HepG2 (cell line): ENCODE measurements around the gene RCAN2. TPM values are rescaled to one million over a fixed set of nuclear protein-coding genes. Genes with fewer than 3 reads are reported as not detected.

Source experiments
- ATAC-seq: fragments of 200-7000 bp; cut with Tn5 transposase; 3 replicates; pipeline ENCODE4 v1.9.1; 2020; ENCODE audit warnings: mild to moderate bottlenecking, moderate library complexity
- BruUV-seq: library from RNA; stranded (reverse); fragments of 400-500 nt; replicated peaks from 2 replicates; lab custom pipeline; 2021; lab: Mats Ljungman, UMichigan
- CTCF ChIA-PET: fragments of 300-600 bp; formaldehyde crosslinking; extraction: SDS; loops from one replicate; lab custom pipeline; 2021; ENCODE audit warnings: low total read pairs, inconsistent platforms, low intra/inter-chr PET ratio; lab: Yijun Ruan, JAX
- POLR2A ChIA-PET: fragments of 350-600 bp; sonication (Branson Sonifier 250); formaldehyde crosslinking; loops from one replicate; lab custom pipeline; 2020; ENCODE audit warnings: antibody characterized with exemption, inconsistent platforms; lab: Yijun Ruan, JAX
- DNase-seq: peaks from one replicate; pipeline ENCODE4 v3.0.0-alpha.2; 2015; ENCODE audit warnings: low spot score
- FAIRE-seq: peaks from 3 replicates; lab custom pipeline; 2011; peaks lifted over from hg19 to GRCh38; lab: Jason Lieb, UNC
- H2AFZ ChIP-seq: one replicate; pipeline ENCODE4 v1.6.1; 2011; ENCODE audit warnings: low read length, inconsistent platforms
- H3K27ac ChIP-seq: fragments of 300-600 bp; 3 replicates; pipeline ENCODE4 v1.8.0; 2011; ENCODE audit warnings: mixed run types, mild to moderate bottlenecking, mixed read lengths, low read length, inconsistent platforms; ENCODE audit not compliant: insufficient read depth; ENCODE audit errors: extremely low read length
- H3K27me3 ChIP-seq, 2 experiments: fragments of 200-600 bp in 1 of 2; 2 replicates in 1 of 2; 3 replicates in 1 of 2; pipeline versions ENCODE4 v1.6.0 to v1.8.0; 2011; ENCODE audit warnings: low read length in 2 of 2, mild to moderate bottlenecking in 2 of 2, moderate library complexity in 2 of 2, inconsistent platforms in 1 of 2; ENCODE audit not compliant: insufficient read depth in 2 of 2, control insufficient read depth in 1 of 2
- H3K36me3 ChIP-seq, 2 experiments: fragments of 200-600 bp in 1 of 2; replicated peaks in 1 of 2; 2 replicates in 1 of 2; 3 replicates in 1 of 2; pipeline versions ENCODE4 v1.5.1 to v1.8.0; 2011; ENCODE audit warnings: low read length in 2 of 2, inconsistent platforms in 1 of 2; ENCODE audit not compliant: insufficient read depth in 2 of 2, control insufficient read depth in 1 of 2
- H3K4me1 ChIP-seq: 2 replicates; pipeline ENCODE4 v1.5.1; 2012; ENCODE audit warnings: low read length, inconsistent platforms; ENCODE audit not compliant: insufficient read depth
- H3K4me2 ChIP-seq: 2 replicates; pipeline ENCODE4 v1.6.0; 2011; ENCODE audit warnings: low read depth, low read length, inconsistent platforms
- H3K4me3 ChIP-seq, 3 experiments: fragments of 200-600 bp in 1 of 3; sonication (generic), shearing (Covaris generic) in 1 of 3; replicated peaks in 1 of 3; 2 replicates each; pipeline ENCODE4 v1.5.1; 2011 to 2016; ENCODE audit warnings: low read length in 3 of 3, inconsistent platforms in 2 of 3, low read depth in 2 of 3, mild to moderate bottlenecking in 2 of 3, control low read depth in 1 of 3, mixed read lengths in 1 of 3; ENCODE audit not compliant: insufficient read depth in 1 of 3
- H3K79me2 ChIP-seq: one replicate; pipeline ENCODE4 v1.6.1; 2011; ENCODE audit warnings: low read length, inconsistent platforms; ENCODE audit not compliant: insufficient read depth
- H3K9ac ChIP-seq: 2 replicates; pipeline ENCODE4 v1.6.0; 2011; ENCODE audit warnings: mild to moderate bottlenecking, low read depth, low read length, inconsistent platforms; ENCODE audit not compliant: insufficient read depth
- H3K9me3 ChIP-seq: 2 replicates; pipeline ENCODE4 v1.5.1; 2012; ENCODE audit warnings: mild to moderate bottlenecking, low read length
- H4K20me1 ChIP-seq: 2 replicates; pipeline ENCODE4 v1.6.0; 2011; ENCODE audit warnings: inconsistent platforms, mild to moderate bottlenecking, low read length, moderate library complexity; ENCODE audit not compliant: insufficient read depth
- AHR ChIP-seq: IDR thresholded peaks from 2 replicates; pipeline ENCODE4 v1.6.1; 2018; ENCODE audit warnings: missing genetic modification reagents, missing compliant biosample characterization
- HNRNPLL ChIP-seq: fragments of 200-400 bp; formaldehyde crosslinking; IDR thresholded peaks from 2 replicates; pipeline ENCODE4 v1.6.1; 2017; ENCODE audit warnings: mild to moderate bottlenecking, low read depth, low read length; ENCODE audit not compliant: poor library complexity, severe bottlenecking
- KLF13 ChIP-seq: sonication (generic); formaldehyde crosslinking; IDR thresholded peaks from 2 replicates; pipeline ENCODE4 v1.4.0; 2020; ENCODE audit warnings: mild to moderate bottlenecking, missing genetic modification reagents
- MAF1 ChIP-seq: sonication (generic); formaldehyde crosslinking; IDR thresholded peaks from 2 replicates; pipeline ENCODE4 v1.5.0; 2020; ENCODE audit warnings: missing genetic modification reagents, borderline replicate concordance
- ZBTB3 ChIP-seq: sonication (generic); formaldehyde crosslinking; IDR thresholded peaks from 2 replicates; pipeline ENCODE4 v1.4.0; 2020; ENCODE audit warnings: low read depth, mild to moderate bottlenecking, moderate library complexity, missing genetic modification reagents, borderline replicate concordance
- ZNF207 ChIP-seq: fragments of 450-650 bp; IDR thresholded peaks from 2 replicates; pipeline ENCODE4 v1.6.1; 2016; ENCODE audit warnings: antibody characterized with exemption, borderline replicate concordance
- ZNF572 ChIP-seq: sonication (generic); formaldehyde crosslinking; IDR thresholded peaks from 2 replicates; pipeline ENCODE4 v1.5.1; 2020; ENCODE audit warnings: mild to moderate bottlenecking, missing genetic modification reagents
- ZNF674 ChIP-seq: sonication (generic); formaldehyde crosslinking; IDR thresholded peaks from 2 replicates; pipeline ENCODE4 v1.5.0; 2020; ENCODE audit warnings: low read depth, mild to moderate bottlenecking, missing genetic modification reagents
- ZNF687 ChIP-seq: sonication (generic); formaldehyde crosslinking; IDR thresholded peaks from 2 replicates; pipeline ENCODE4 v1.5.1; 2020; ENCODE audit warnings: mild to moderate bottlenecking, missing genetic modification reagents, moderate library complexity
- ZNF788 ChIP-seq: sonication (generic); formaldehyde crosslinking; IDR thresholded peaks from 2 replicates; pipeline ENCODE4 v1.5.0; 2020; ENCODE audit warnings: mild to moderate bottlenecking, missing genetic modification reagents, borderline replicate concordance
- WGBS: methylation state at CpG from one replicate; pipeline ENCODE4 v1.1.6; 2017; ENCODE audit warnings: low lambda C conversion rate; 5-methylcytosine and 5-hydroxymethylcytosine counted together
- in situ Hi-C: cut with HindIII; loops from 2 replicates; pipeline ENCODE4 v1.10.0; 2017; ENCODE audit warnings: low pct_unique_long_range_greater_than_20kb; ENCODE audit not compliant: extremely low pct_ligation_motif_present
- intact Hi-C: fragments of 100-400 bp; cut with micrococcal nuclease; formaldehyde crosslinking; loops from one replicate; pipeline ENCODE4 v1.10.0; 2022; ENCODE audit not compliant: unreplicated experiment
- polyA plus RNA-seq, 8 experiments: library from polyadenylated mRNA; depleted of rRNA in 3 of 8; stranded (reverse) in 7 of 8; unstranded in 1 of 8; fragments of >200 nt; fragmentation: Illumina TruSeq in 4 of 8; extraction: Trizol in 4 of 8; gene quantifications; 2 replicates each; pipeline versions ENCODE4 v1.2.1 to v1.2.3, GENCODE V29; 2011 to 2016; ENCODE audit warnings: low read depth in 4 of 8, missing spikeins in 1 of 8, mixed read lengths in 1 of 8; ENCODE audit not compliant: insufficient read depth in 1 of 8
- total RNA-seq, 5 experiments: library from RNA; depleted of rRNA; stranded (reverse); fragments of >200 nt; fragmentation: Illumina TruSeq; extraction: Trizol; gene quantifications; 2 replicates each; pipeline ENCODE4 v1.2.3, GENCODE V29; 2016; ENCODE audit warnings: low read depth in 1 of 5
- TF ChIP-seq, protein P1 (sequence below): sonication (generic); formaldehyde crosslinking; IDR thresholded peaks from 2 replicates; pipeline ENCODE4 v1.4.0; 2020; ENCODE audit warnings: missing genetic modification reagents, mild to moderate bottlenecking, borderline replicate concordance

Gene RCAN2
- total and polyA plus RNA-seq, 2 of the 13 experiments (the other 11 are each of a cell fraction or from before 2014, with no cell fraction given), result not detected

- no peaks in the 10 kb centered on the region for H3K9me3 ChIP-seq
- ATAC-seq (no peak), FAIRE-seq (no peak), DNase-seq (no peak)
- H3K9ac ChIP-seq, result no peak overlapping the region
- H3K4me2 ChIP-seq, result no peak overlapping the region
- H3K27ac ChIP-seq, result no peak overlapping the region
- 4% methylated on average over 3 of the region's 3 CpGs for WGBS
- no peaks in the 10 kb centered on the region for H3K79me2 ChIP-seq
- intact Hi-C loops, result no loop called here
- H4K20me1 ChIP-seq, result no peaks in the 10 kb centered on the region
- ChIA-PET CTCF (no interaction called here), POLR2A (no interaction called here)
- H3K4me3 ChIP-seq, result no peak overlapping the region
- in situ Hi-C loops, result no loop called here
- H3K36me3 ChIP-seq, result no peaks in the 10 kb centered on the region
- no peak overlapping the region for H2AFZ ChIP-seq
- BruUV-seq, result no TSS peak
- H3K4me1 ChIP-seq, result no peaks in the 10 kb centered on the region
- no peaks in the 10 kb centered on the region for H3K27me3 ChIP-seq
- TF ChIP-seq, protein P1, sequence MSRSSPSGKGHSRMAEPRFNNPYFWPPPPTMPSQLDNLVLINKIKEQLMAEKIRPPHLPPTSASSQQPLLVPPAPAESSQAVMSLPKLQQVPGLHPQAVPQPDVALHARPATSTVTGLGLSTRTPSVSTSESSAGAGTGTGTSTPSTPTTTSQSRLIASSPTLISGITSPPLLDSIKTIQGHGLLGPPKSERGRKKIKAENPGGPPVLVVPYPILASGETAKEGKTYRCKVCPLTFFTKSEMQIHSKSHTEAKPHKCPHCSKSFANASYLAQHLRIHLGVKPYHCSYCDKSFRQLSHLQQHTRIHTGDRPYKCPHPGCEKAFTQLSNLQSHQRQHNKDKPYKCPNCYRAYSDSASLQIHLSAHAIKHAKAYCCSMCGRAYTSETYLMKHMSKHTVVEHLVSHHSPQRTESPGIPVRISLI (CRISPR knock-in tag), result no peak
- TF ChIP-seq ZNF207, result no peak
- no peak for TF ChIP-seq HNRNPLL
- no peak for TF ChIP-seq ZNF788 (CRISPR knock-in tag)
- TF ChIP-seq ZNF572 (CRISPR knock-in tag), result no peak
- no peak for TF ChIP-seq ZNF687 (CRISPR knock-in tag)
- TF ChIP-seq AHR (CRISPR knock-in tag), result no peak
- no peak for TF ChIP-seq ZBTB3
- TF ChIP-seq ZNF674 (CRISPR knock-in tag), result no peak
- no peak for TF ChIP-seq MAF1
- TF ChIP-seq KLF13, result no peak
Measured at GRCh38 chr6:46251583-46252339, 239.5 kb downstream of the RCAN2 start.
